ENCODE results near the gene FN1. TPM values are rescaled to one million over a fixed set of nuclear protein-coding genes. Genes with fewer than 3 reads are reported as not detected.

The FN1 gene
- total and polyA plus RNA-seq, 5 donors from 2014 or later = 0.45 to 0.89 (median 0.78) TPM; not detected in 1

DNA sequence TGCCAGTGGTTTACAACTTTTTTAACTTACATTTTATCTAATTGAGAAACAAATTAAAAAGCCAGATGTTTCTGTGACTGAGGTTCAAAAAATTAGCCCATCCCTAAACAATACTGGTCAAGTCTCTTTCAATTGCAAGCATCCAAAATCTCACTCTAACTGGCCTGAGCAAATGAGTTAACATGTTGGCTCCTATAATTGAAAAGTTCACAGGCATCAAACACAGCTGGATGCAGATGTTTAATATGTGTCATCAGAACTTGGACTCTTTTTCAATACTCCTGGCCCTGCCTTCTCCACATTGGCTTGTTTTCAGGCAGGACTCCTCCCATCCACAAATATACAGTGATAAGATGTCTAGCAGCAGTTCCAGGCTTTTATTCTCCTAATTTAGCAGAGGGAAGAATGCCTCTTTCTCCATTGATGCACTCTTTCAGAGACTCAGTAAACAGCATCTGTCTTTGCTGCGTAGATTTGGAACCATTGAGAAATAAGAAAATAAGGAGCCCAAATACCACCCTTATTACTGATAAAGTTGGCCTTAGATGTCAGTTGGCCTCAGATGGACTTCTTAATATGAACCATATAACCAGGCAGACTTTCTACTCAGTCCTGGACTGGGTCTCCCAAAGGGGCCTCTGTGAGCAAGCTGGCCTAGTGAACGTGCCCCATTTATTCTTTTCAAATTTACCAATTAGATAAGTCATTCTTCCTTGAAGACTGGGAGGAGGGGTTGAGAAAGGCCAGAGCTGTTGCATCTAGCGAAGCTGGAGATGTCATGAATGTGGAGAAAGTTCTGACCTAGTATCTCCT, 30.4 kb upstream of the FN1 start:
- DNase-seq = no peak
- Histone ChIP-seq H3K4me1 (ENCODE audit: control insufficient read depth, insufficient read depth, low read length, poor library complexity, severe bottlenecking) (no peaks in the 10 kb centered on the region), H3K27ac (ENCODE audit: insufficient read depth, low read length, poor library complexity, severe bottlenecking) (no peak overlapping the region), H3K4me3 (ENCODE audit: low read depth, low read length) (no peak overlapping the region), H3K27me3 (ENCODE audit: control insufficient read depth, insufficient read depth, low read length) (no peaks in the 10 kb centered on the region), H3K36me3 (ENCODE audit: control insufficient read depth, insufficient read depth, low read length) (no peaks in the 10 kb centered on the region), H3K9me3 (ENCODE audit: control insufficient read depth in 2 of 2, low read length in 2 of 2) (no peaks in the 10 kb centered on the region)
- no peaks in the 10 kb centered on the region for H3K27me3 Mint-ChIP-seq
- peaks cover 0 to 2% (median 0%) of the 10 kb centered on the region in 7 donors for H3K9me3 Mint-ChIP-seq
- no peak for ATAC-seq (ENCODE audit: low read depth in 2 of 2)
- H3K4me1 Mint-ChIP-seq = no peaks in the 10 kb centered on the region
- no peaks in the 10 kb centered on the region for H3K36me3 Mint-ChIP-seq
- no peak overlapping the region for H3K4me3 Mint-ChIP-seq
- H3K27ac Mint-ChIP-seq = no peak overlapping the region

DNA sequence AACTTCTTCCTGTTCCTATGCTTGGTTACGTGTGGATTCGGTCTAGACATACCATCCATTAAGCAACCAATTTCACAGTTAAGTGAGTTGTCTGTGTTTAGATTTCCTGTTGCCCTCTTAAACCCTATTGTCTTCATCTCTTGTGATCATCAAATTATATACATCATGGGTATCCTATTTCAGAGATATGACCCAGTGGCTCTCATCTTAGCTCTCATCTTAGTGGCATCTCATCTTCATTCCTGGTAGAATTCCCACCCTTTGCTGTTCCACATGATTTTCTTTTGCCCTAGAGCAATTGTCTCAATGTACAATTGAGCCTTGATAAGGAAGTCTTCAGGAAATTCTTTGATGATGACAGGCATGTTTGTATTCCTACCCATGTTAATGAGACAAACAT, 29.4 kb upstream of the FN1 start:
- Histone ChIP-seq H3K4me1 (ENCODE audit: control insufficient read depth, insufficient read depth, low read length, poor library complexity, severe bottlenecking) (no peaks in the 10 kb centered on the region), H3K27me3 (ENCODE audit: control insufficient read depth, insufficient read depth, low read length) (no peaks in the 10 kb centered on the region), H3K4me3 (ENCODE audit: low read depth, low read length) (no peak overlapping the region), H3K27ac (ENCODE audit: insufficient read depth, low read length, poor library complexity, severe bottlenecking) (no peak overlapping the region), H3K36me3 (ENCODE audit: control insufficient read depth, insufficient read depth, low read length) (no peaks in the 10 kb centered on the region), H3K9me3 (ENCODE audit: control insufficient read depth in 2 of 2, low read length in 2 of 2) (no peaks in the 10 kb centered on the region)
- Mint-ChIP-seq H3K4me3 (no peak overlapping the region), H3K36me3 (no peaks in the 10 kb centered on the region), H3K4me1 (no peaks in the 10 kb centered on the region), H3K9me3 (peaks cover 0 to 2% (median 0%) of the 10 kb centered on the region in 7 donors), H3K27me3 (peaks cover 5% of the 10 kb centered on the region), H3K27ac (no peak overlapping the region)
- no peak for ATAC-seq (ENCODE audit: low read depth in 2 of 2)
- no peak for DNase-seq

DNA sequence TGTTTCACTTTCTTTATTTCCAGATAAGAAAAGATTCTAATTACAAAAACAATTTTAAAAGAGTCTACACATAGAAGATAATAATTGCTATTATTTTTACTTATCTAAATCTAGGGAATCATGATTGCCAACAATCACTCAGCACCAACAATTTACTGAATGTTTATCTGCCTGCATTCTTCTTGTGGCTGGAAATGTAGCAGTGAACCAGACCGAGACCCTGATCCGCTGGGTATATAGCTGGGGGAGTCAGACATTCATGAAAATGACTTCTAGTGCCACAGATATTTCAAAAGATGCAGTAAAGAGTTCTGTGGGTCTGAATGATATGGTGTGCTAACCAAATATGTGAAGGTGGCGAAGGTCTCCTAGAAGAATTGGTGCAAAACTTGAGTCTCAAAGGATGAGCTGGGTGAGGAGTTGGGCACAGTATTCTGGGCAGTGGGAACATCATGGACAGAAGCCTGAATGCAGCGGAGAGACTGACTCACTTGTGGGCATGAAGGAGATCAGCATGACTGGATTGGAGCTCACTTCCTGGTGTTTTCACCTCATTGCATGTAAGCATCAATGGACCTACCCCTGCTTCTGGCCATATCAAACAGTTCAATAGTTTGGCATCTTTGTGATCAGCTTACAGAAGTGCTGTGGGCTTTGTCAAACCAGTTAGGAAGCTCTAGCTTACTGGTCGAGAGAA, 26.1 kb upstream of the FN1 start:
- no peak for DNase-seq
- peaks cover 5% of the 10 kb centered on the region for H3K27me3 Mint-ChIP-seq
- no peaks in the 10 kb centered on the region for H3K4me1 Mint-ChIP-seq
- Histone ChIP-seq H3K9me3 (ENCODE audit: control insufficient read depth in 2 of 2, low read length in 2 of 2) (no peaks in the 10 kb centered on the region), H3K27ac (ENCODE audit: insufficient read depth, low read length, poor library complexity, severe bottlenecking) (no peak overlapping the region), H3K27me3 (ENCODE audit: control insufficient read depth, insufficient read depth, low read length) (no peaks in the 10 kb centered on the region), H3K4me3 (ENCODE audit: low read depth, low read length) (no peak overlapping the region), H3K36me3 (ENCODE audit: control insufficient read depth, insufficient read depth, low read length) (no peaks in the 10 kb centered on the region), H3K4me1 (ENCODE audit: control insufficient read depth, insufficient read depth, low read length, poor library complexity, severe bottlenecking) (no peaks in the 10 kb centered on the region)
- no peaks in the 10 kb centered on the region for H3K36me3 Mint-ChIP-seq
- ATAC-seq (ENCODE audit: low read depth in 2 of 2) = no peak
- H3K4me3 Mint-ChIP-seq = no peak overlapping the region
- peaks cover 0 to 2% (median 0%) of the 10 kb centered on the region in 7 donors for H3K9me3 Mint-ChIP-seq
- peak overlapping the region in 1 of 3 donors; percentile 17 for H3K27ac Mint-ChIP-seq

DNA sequence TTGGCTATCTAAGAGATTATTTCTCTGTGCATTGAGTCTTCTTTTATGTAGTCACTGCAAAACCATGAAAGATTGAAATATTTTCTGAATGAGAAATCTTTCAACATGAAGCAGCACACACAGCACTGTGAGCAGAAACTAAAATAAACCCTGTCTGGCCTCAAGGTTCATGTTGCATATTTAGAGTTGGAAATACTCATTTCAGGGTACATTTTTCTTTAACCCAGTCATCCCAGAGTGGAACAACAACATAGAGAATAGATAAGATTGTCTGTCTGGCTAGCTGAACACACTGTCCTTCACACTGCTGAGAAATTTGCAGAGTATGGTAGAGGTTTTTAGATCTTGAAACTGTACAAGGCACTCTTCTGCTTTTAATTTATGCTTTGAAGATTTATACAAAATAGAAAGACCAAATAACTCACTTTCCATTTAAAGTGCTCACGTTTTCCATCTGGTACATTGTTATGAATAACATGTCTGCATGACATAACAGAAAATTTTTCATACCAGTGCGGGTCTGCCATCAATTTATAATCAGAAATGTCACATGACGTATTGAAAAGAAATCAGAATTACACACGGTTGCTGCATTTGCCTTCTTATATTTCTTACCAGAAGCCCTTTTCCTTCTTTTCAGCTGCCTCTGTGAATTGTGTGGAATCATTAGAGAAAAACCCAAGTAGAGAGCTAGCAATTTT, 25.0 kb upstream of the FN1 start:
- no peaks in the 10 kb centered on the region for H3K4me1 ChIP-seq (ENCODE audit: control insufficient read depth, insufficient read depth, low read length, poor library complexity, severe bottlenecking)
- Mint-ChIP-seq H3K4me3 (no peak overlapping the region), H3K27ac (no peak overlapping the region), H3K4me1 (no peaks in the 10 kb centered on the region), H3K36me3 (no peaks in the 10 kb centered on the region), H3K9me3 (peaks cover 0 to 2% (median 0%) of the 10 kb centered on the region in 7 donors), H3K27me3 (peaks cover 5% of the 10 kb centered on the region)
- no peak overlapping the region for H3K27ac ChIP-seq (ENCODE audit: insufficient read depth, low read length, poor library complexity, severe bottlenecking)
- H3K36me3 ChIP-seq (ENCODE audit: control insufficient read depth, insufficient read depth, low read length) = no peaks in the 10 kb centered on the region
- no peaks in the 10 kb centered on the region for H3K27me3 ChIP-seq (ENCODE audit: control insufficient read depth, insufficient read depth, low read length)
- DNase-seq (no peak), ATAC-seq (ENCODE audit: low read depth in 2 of 2) (no peak)
- no peaks in the 10 kb centered on the region for H3K9me3 ChIP-seq (ENCODE audit: control insufficient read depth in 2 of 2, low read length in 2 of 2)
- H3K4me3 ChIP-seq (ENCODE audit: low read depth, low read length) = no peak overlapping the region

- H3K4me1 Mint-ChIP-seq = no peaks in the 10 kb centered on the region
- no peak overlapping the region for H3K4me3 Mint-ChIP-seq
- no peaks in the 10 kb centered on the region for H3K36me3 ChIP-seq (ENCODE audit: control insufficient read depth, insufficient read depth, low read length)
- H3K4me1 ChIP-seq (ENCODE audit: control insufficient read depth, insufficient read depth, low read length, poor library complexity, severe bottlenecking) = no peaks in the 10 kb centered on the region
- no peak for ATAC-seq (ENCODE audit: low read depth in 2 of 2)
- peaks cover 0 to 1% (median 0%) of the 10 kb centered on the region in 7 donors for H3K9me3 Mint-ChIP-seq
- H3K27ac Mint-ChIP-seq = no peak overlapping the region
- H3K9me3 ChIP-seq (ENCODE audit: control insufficient read depth in 2 of 2, low read length in 2 of 2) = no peaks in the 10 kb centered on the region
- no peak overlapping the region for H3K27ac ChIP-seq (ENCODE audit: insufficient read depth, low read length, poor library complexity, severe bottlenecking)
- DNase-seq = no peak
- H3K36me3 Mint-ChIP-seq = no peaks in the 10 kb centered on the region
- H3K4me3 ChIP-seq (ENCODE audit: low read depth, low read length) = no peak overlapping the region
- H3K27me3 ChIP-seq (ENCODE audit: control insufficient read depth, insufficient read depth, low read length) = no peaks in the 10 kb centered on the region
- peaks cover 10% of the 10 kb centered on the region for H3K27me3 Mint-ChIP-seq
These were observed 20.1 kb upstream of the FN1 start for GRCh38 chr2:215455958-215456357.

DNA sequence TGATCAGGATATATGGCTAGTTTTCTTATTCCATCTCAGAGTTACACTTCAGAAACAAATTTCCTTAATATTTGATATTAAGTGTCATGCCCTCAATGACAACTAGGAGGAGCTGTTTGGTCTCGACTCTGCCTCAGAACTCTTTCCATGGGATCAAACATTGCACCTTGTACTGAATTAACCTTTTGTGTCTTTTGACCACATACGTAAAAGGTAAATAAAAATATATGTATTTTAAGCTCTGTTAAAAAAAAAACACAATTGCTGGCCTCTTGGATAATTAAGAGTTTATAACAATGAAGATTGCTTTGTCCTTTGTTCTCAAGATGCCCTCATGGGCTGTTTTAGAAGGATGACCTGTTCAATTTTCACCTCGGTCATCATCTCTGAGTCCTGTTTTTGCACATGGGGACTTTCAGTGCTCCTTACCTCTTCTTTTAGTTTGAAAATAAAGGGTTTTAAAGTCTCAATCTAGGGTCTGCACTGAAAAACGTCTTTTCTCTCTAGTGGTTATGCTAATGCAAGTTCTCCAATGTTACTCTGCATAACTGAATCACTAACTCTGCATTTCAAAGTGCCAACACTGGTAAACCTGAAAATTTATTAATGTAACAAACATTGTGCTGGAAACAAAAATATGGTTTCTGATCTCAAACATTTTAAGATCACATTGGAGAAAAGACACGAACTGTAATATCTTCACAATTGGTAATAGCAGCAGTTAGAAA, 18.8 kb upstream of the FN1 start:
- ATAC-seq (ENCODE audit: low read depth in 2 of 2) (no peak), DNase-seq (peak in 1 of 3 donors; percentile 23)
- H3K36me3 Mint-ChIP-seq = no peaks in the 10 kb centered on the region
- H3K4me3 ChIP-seq (ENCODE audit: low read depth, low read length) = no peak overlapping the region
- no peak overlapping the region for H3K27ac Mint-ChIP-seq
- peaks cover 0 to 1% (median 0%) of the 10 kb centered on the region in 7 donors for H3K9me3 Mint-ChIP-seq
- H3K27me3 Mint-ChIP-seq = peaks cover 8% of the 10 kb centered on the region
- H3K36me3 ChIP-seq (ENCODE audit: control insufficient read depth, insufficient read depth, low read length) = no peaks in the 10 kb centered on the region
- H3K27ac ChIP-seq (ENCODE audit: insufficient read depth, low read length, poor library complexity, severe bottlenecking) = no peak overlapping the region
- H3K9me3 ChIP-seq (ENCODE audit: control insufficient read depth in 2 of 2, low read length in 2 of 2) = no peaks in the 10 kb centered on the region
- H3K4me1 Mint-ChIP-seq = no peaks in the 10 kb centered on the region
- H3K4me1 ChIP-seq (ENCODE audit: control insufficient read depth, insufficient read depth, low read length, poor library complexity, severe bottlenecking) = no peaks in the 10 kb centered on the region
- H3K27me3 ChIP-seq (ENCODE audit: control insufficient read depth, insufficient read depth, low read length) = no peaks in the 10 kb centered on the region
- H3K4me3 Mint-ChIP-seq = no peak overlapping the region

- no peak overlapping the region for H3K4me3 Mint-ChIP-seq
- DNase-seq (no peak), ATAC-seq (ENCODE audit: low read depth in 2 of 2) (no peak)
- H3K36me3 Mint-ChIP-seq = no peaks in the 10 kb centered on the region
- H3K27me3 Mint-ChIP-seq = peaks cover 8% of the 10 kb centered on the region
- H3K9me3 ChIP-seq (ENCODE audit: control insufficient read depth in 2 of 2, low read length in 2 of 2) = no peaks in the 10 kb centered on the region
- H3K36me3 ChIP-seq (ENCODE audit: control insufficient read depth, insufficient read depth, low read length) = no peaks in the 10 kb centered on the region
- H3K9me3 Mint-ChIP-seq = peaks cover 0 to 3% (median 0%) of the 10 kb centered on the region in 7 donors
- peaks cover 2% of the 10 kb centered on the region for H3K27me3 ChIP-seq (ENCODE audit: control insufficient read depth, insufficient read depth, low read length)
- peak overlapping the region in 1 of 3 donors; percentile 21 for H3K27ac Mint-ChIP-seq
- H3K27ac ChIP-seq (ENCODE audit: insufficient read depth, low read length, poor library complexity, severe bottlenecking) = no peak overlapping the region
- H3K4me3 ChIP-seq (ENCODE audit: low read depth, low read length) = no peak overlapping the region
- no peaks in the 10 kb centered on the region for H3K4me1 ChIP-seq (ENCODE audit: control insufficient read depth, insufficient read depth, low read length, poor library complexity, severe bottlenecking)
- H3K4me1 Mint-ChIP-seq = no peaks in the 10 kb centered on the region
These were observed 16.9 kb upstream of the FN1 start for GRCh38 chr2:215452725-215453124.
